GM23338 (cell line): ENCODE results near the gene HDAC3. TPM values are rescaled to one million over a fixed set of nuclear protein-coding genes. Genes with fewer than 3 reads are reported as not detected.

ENCODE experiments used
- ATAC-seq: fragments of 200-7000 bp; cut with Tn5 transposase; 3 replicates; pipeline ENCODE4 v1.9.1; 2020
- DNase-seq: peaks from one replicate; pipeline ENCODE4 v3.0.0-alpha.2; 2015; ENCODE audit warnings: low spot score
- H2AFZ ChIP-seq: fragments of 200-600 bp; sonication (generic); 2 replicates; pipeline ENCODE4 v1.8.0; 2016; ENCODE audit warnings: antibody characterized with exemption, mild to moderate bottlenecking, moderate library complexity
- H3F3A ChIP-seq: fragments of 200-600 bp; sonication (generic); replicated peaks from 2 replicates; pipeline ENCODE4 v1.8.0; 2017; ENCODE audit warnings: antibody characterized with exemption, mixed run types, low read depth
- H3K27ac ChIP-seq: fragments of 200-600 bp; sonication (generic); 2 replicates; pipeline ENCODE4 v1.6.1; 2016; ENCODE audit warnings: low read depth
- H3K27me3 ChIP-seq: fragments of 200-600 bp; sonication (generic); 2 replicates; pipeline ENCODE4 v1.8.0; 2016; ENCODE audit warnings: mild to moderate bottlenecking, mixed run types, moderate library complexity; ENCODE audit not compliant: insufficient read depth
- H3K36me3 ChIP-seq: fragments of 200-600 bp; sonication (generic); 2 replicates; pipeline ENCODE4 v1.8.0; 2016; ENCODE audit warnings: mild to moderate bottlenecking; ENCODE audit not compliant: insufficient read depth
- H3K4me1 ChIP-seq: fragments of 200-600 bp; sonication (generic); 2 replicates; pipeline ENCODE4 v1.8.0; 2016; ENCODE audit warnings: mild to moderate bottlenecking, moderate library complexity; ENCODE audit not compliant: insufficient read depth
- H3K4me2 ChIP-seq: fragments of 200-600 bp; sonication (generic); 2 replicates; pipeline ENCODE4 v1.7.1; 2017; ENCODE audit warnings: mixed run types
- H3K4me3 ChIP-seq: fragments of 200-600 bp; sonication (generic); 2 replicates; pipeline ENCODE4 v1.6.1; 2016; ENCODE audit warnings: mixed run types
- H3K79me2 ChIP-seq: fragments of 200-600 bp; sonication (generic); replicated peaks from 2 replicates; pipeline ENCODE4 v1.8.0; 2017; ENCODE audit warnings: mild to moderate bottlenecking; ENCODE audit not compliant: insufficient read depth
- H3K9me2 ChIP-seq: fragments of 200-600 bp; sonication (generic); 2 replicates; pipeline ENCODE4 v1.8.0; 2017; ENCODE audit not compliant: insufficient read depth
- H4K20me1 ChIP-seq: fragments of 200-600 bp; sonication (generic); replicated peaks from 2 replicates; pipeline ENCODE4 v1.8.0; 2017; ENCODE audit warnings: mild to moderate bottlenecking; ENCODE audit not compliant: insufficient read depth
- H3K27ac Mint-ChIP-seq: 2 replicates; pipeline ENCODE4 v1.8.0; 2020; ENCODE audit warnings: inconsistent platforms, mild to moderate bottlenecking, moderate library complexity, mixed read lengths
- H3K27me3 Mint-ChIP-seq: 3 replicates; pipeline ENCODE4 v1.8.0; 2022; ENCODE audit warnings: low read depth, mild to moderate bottlenecking, moderate library complexity, mixed read lengths, inconsistent platforms; ENCODE audit not compliant: insufficient read depth, poor library complexity
- H3K36me3 Mint-ChIP-seq: 3 replicates; pipeline ENCODE4 v1.8.0; 2021; ENCODE audit warnings: low read depth, mild to moderate bottlenecking, inconsistent platforms, moderate library complexity, mixed read lengths
- H3K4me1 Mint-ChIP-seq: 3 replicates; pipeline ENCODE4 v1.8.0; 2020; ENCODE audit warnings: mild to moderate bottlenecking, inconsistent platforms, mixed read lengths
- H3K4me3 Mint-ChIP-seq: 3 replicates; pipeline ENCODE4 v1.8.0; 2021; ENCODE audit warnings: moderate library complexity, mild to moderate bottlenecking, inconsistent platforms, mixed read lengths
- H3K9me3 Mint-ChIP-seq: 3 replicates; pipeline ENCODE4 v1.8.0; 2020; ENCODE audit warnings: moderate library complexity, mild to moderate bottlenecking, inconsistent platforms, mixed read lengths
- CREB1 ChIP-seq: fragments of 250-450 bp; sonication (Bioruptor Pico); IDR thresholded peaks from 2 replicates; pipeline ENCODE4 v1.5.0; 2020; ENCODE audit warnings: low read depth, mild to moderate bottlenecking, moderate library complexity
- EZH2phosphoT487 ChIP-seq: fragments of 200-600 bp; sonication (generic); IDR thresholded peaks from one replicate; pipeline ENCODE4 v1.8.1; 2018; ENCODE audit warnings: antibody characterized with exemption; ENCODE audit not compliant: unreplicated experiment
- JUNB ChIP-seq: IDR thresholded peaks from one replicate; pipeline ENCODE4 v1.6.1; 2016; ENCODE audit warnings: antibody characterized with exemption; ENCODE audit not compliant: unreplicated experiment
- NANOG ChIP-seq: IDR thresholded peaks from 2 replicates; pipeline ENCODE4 v1.6.1; 2016; ENCODE audit warnings: antibody characterized with exemption, borderline replicate concordance
- POLR2AphosphoS5 ChIP-seq: IDR thresholded peaks from 2 replicates; pipeline ENCODE4 v1.6.1; 2016; ENCODE audit warnings: antibody characterized with exemption, low read depth
- ZNF114 ChIP-seq: fragments of 250-450 bp; sonication (Bioruptor Pico); IDR thresholded peaks from 2 replicates; pipeline ENCODE4 v1.5.0; 2020; ENCODE audit warnings: mild to moderate bottlenecking, moderate library complexity
- ZNF331 ChIP-seq: fragments of 250-450 bp; sonication (Bioruptor Pico); IDR thresholded peaks from 2 replicates; pipeline ENCODE4 v1.5.0; 2020; ENCODE audit warnings: low read depth, mild to moderate bottlenecking, moderate library complexity
- polyA plus RNA-seq: library from polyadenylated mRNA; unstranded; fragments of >200 nt; fragmentation: Nextera tagmentation; extraction: Ambion mirVana; gene quantifications from 2 replicates; pipeline ENCODE4 v1.2.1, GENCODE V29; 2016
- total RNA-seq: library from RNA; depleted of rRNA; stranded (reverse); fragments of >200 nt; shearing (Covaris generic); gene quantifications from 2 replicates; pipeline ENCODE4 v1.2.3, GENCODE V29; 2014
- TF ChIP-seq, protein P1 (sequence below): IDR thresholded peaks from 2 replicates; pipeline ENCODE4 v1.6.1; 2016; ENCODE audit warnings: antibody characterized with exemption
- TF ChIP-seq, protein P2 (sequence below): IDR thresholded peaks from one replicate; pipeline ENCODE4 v1.6.1; 2018; ENCODE audit warnings: antibody characterized with exemption; ENCODE audit not compliant: unreplicated experiment
- TF ChIP-seq, protein P3 (sequence below), 2 experiments: fragments of 200-600 bp in 1 of 2; sonication (generic) in 1 of 2; conservative IDR thresholded peaks; 2 replicates each; pipeline versions ENCODE4 v1.5.1 to v1.6.1; 2016 to 2017; ENCODE audit warnings: antibody characterized with exemption in 2 of 2, low read depth in 2 of 2, mild to moderate bottlenecking in 2 of 2, moderate library complexity in 1 of 2

The HDAC3 gene
- total and polyA plus RNA-seq, 2 experiments from 2014 or later: 59.2 to 90.0 TPM

DNA sequence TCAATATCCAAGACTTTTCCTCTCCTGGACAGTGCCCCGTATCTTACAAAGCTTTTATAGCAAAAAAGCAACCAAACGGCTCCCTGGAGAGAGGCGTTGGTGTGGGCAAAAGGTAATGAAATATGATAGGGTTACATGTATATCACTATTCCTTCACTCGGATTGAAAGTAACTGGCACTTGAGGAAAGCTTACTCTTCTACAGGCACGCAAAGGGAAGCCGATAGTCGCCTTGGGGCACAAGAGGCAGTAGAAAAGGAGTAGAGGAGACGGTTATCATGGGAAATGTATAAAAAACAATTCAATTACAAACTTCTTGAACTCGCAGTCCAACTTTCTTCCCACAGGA, 19.0 kb downstream of the HDAC3 start:
- H3K4me1 ChIP-seq: peaks cover 44% of the 10 kb centered on the region
- H3K27ac ChIP-seq: peak overlapping the region; percentile 91; the same call in 1 of the 2 replicates
- peaks cover 16% of the 10 kb centered on the region for H4K20me1 ChIP-seq
- H3K36me3 ChIP-seq: peaks cover 14% of the 10 kb centered on the region; the same call in 1 of the 2 replicates
- no peaks in the 10 kb centered on the region for H3K9me2 ChIP-seq
- Mint-ChIP-seq H3K4me3 (peak overlapping the region; percentile 98), H3K27me3 (peaks cover 8% of the 10 kb centered on the region), H3K27ac (peak overlapping the region; percentile 96), H3K36me3 (peaks cover 21% of the 10 kb centered on the region), H3K4me1 (peaks cover 44% of the 10 kb centered on the region), H3K9me3 (no peaks in the 10 kb centered on the region)
- peak overlapping the region; percentile 80 for H3K4me2 ChIP-seq
- no peaks in the 10 kb centered on the region for H3K27me3 ChIP-seq
- peak overlapping the region; percentile 72 for H3K4me3 ChIP-seq
- DNase-seq (no peak), ATAC-seq (no peak)
- peaks cover 10% of the 10 kb centered on the region; the same call in 1 of the 2 replicates for H3F3A ChIP-seq
- no peak overlapping the region for H2AFZ ChIP-seq
- TF ChIP-seq, protein P1, sequence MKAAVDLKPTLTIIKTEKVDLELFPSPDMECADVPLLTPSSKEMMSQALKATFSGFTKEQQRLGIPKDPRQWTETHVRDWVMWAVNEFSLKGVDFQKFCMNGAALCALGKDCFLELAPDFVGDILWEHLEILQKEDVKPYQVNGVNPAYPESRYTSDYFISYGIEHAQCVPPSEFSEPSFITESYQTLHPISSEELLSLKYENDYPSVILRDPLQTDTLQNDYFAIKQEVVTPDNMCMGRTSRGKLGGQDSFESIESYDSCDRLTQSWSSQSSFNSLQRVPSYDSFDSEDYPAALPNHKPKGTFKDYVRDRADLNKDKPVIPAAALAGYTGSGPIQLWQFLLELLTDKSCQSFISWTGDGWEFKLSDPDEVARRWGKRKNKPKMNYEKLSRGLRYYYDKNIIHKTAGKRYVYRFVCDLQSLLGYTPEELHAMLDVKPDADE: no peak
- peaks cover 54% of the 10 kb centered on the region for H3K79me2 ChIP-seq

DNA sequence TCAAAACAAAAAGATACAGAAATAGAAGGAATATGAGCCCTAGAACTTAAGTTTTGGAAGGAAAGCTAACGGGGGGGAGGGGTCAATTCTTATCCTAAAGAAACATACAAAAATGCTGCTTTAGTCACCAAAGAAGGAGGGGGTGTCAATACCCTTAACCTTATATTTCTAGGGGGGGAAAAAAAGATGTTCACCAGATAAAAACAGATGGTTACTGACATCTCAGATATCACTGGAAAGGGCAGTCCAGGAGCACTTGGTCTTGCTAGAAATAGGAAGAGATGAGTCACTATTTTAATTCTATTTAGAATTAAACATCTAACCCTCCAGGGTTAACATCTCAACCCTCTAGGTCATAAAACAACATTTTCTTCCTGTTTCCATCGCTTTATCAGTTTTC, 19.5 kb downstream of the HDAC3 start:
- Histone ChIP-seq H3K79me2 (peaks cover 59% of the 10 kb centered on the region), H3K36me3 (peaks cover 11% of the 10 kb centered on the region; the same call in 1 of the 2 replicates), H3K4me2 (peak overlapping the region; percentile 80), H2AFZ (no peak overlapping the region), H3K4me3 (peak overlapping the region; percentile 72), H3K27ac (peak overlapping the region; percentile 91; the same call in 1 of the 2 replicates), H3K9me2 (no peaks in the 10 kb centered on the region), H3K27me3 (no peaks in the 10 kb centered on the region), H3F3A (peaks cover 10% of the 10 kb centered on the region; the same call in 1 of the 2 replicates), H4K20me1 (peaks cover 20% of the 10 kb centered on the region), H3K4me1 (peaks cover 44% of the 10 kb centered on the region)
- DNase-seq (no peak), ATAC-seq (no peak)
- TF ChIP-seq ZNF331 (CRISPR knock-in tag) (no peak), EZH2phosphoT487 (no peak), POLR2AphosphoS5 (no peak), CREB1 (no peak), JUNB (no peak), ZNF114 (CRISPR knock-in tag) (no peak), NANOG (no peak)
- TF ChIP-seq, protein P2, sequence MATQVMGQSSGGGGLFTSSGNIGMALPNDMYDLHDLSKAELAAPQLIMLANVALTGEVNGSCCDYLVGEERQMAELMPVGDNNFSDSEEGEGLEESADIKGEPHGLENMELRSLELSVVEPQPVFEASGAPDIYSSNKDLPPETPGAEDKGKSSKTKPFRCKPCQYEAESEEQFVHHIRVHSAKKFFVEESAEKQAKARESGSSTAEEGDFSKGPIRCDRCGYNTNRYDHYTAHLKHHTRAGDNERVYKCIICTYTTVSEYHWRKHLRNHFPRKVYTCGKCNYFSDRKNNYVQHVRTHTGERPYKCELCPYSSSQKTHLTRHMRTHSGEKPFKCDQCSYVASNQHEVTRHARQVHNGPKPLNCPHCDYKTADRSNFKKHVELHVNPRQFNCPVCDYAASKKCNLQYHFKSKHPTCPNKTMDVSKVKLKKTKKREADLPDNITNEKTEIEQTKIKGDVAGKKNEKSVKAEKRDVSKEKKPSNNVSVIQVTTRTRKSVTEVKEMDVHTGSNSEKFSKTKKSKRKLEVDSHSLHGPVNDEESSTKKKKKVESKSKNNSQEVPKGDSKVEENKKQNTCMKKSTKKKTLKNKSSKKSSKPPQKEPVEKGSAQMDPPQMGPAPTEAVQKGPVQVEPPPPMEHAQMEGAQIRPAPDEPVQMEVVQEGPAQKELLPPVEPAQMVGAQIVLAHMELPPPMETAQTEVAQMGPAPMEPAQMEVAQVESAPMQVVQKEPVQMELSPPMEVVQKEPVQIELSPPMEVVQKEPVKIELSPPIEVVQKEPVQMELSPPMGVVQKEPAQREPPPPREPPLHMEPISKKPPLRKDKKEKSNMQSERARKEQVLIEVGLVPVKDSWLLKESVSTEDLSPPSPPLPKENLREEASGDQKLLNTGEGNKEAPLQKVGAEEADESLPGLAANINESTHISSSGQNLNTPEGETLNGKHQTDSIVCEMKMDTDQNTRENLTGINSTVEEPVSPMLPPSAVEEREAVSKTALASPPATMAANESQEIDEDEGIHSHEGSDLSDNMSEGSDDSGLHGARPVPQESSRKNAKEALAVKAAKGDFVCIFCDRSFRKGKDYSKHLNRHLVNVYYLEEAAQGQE: no peak
- TF ChIP-seq, protein P1: no peak
- TF ChIP-seq, protein P3, sequence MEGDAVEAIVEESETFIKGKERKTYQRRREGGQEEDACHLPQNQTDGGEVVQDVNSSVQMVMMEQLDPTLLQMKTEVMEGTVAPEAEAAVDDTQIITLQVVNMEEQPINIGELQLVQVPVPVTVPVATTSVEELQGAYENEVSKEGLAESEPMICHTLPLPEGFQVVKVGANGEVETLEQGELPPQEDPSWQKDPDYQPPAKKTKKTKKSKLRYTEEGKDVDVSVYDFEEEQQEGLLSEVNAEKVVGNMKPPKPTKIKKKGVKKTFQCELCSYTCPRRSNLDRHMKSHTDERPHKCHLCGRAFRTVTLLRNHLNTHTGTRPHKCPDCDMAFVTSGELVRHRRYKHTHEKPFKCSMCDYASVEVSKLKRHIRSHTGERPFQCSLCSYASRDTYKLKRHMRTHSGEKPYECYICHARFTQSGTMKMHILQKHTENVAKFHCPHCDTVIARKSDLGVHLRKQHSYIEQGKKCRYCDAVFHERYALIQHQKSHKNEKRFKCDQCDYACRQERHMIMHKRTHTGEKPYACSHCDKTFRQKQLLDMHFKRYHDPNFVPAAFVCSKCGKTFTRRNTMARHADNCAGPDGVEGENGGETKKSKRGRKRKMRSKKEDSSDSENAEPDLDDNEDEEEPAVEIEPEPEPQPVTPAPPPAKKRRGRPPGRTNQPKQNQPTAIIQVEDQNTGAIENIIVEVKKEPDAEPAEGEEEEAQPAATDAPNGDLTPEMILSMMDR (conservative IDR thresholded peaks at IDR 0.05; ENCODE audit: low read depth in 2 of 2): no peak
- Mint-ChIP-seq H3K27ac (peak overlapping the region; percentile 4; the same call in 1 of the 2 replicates), H3K36me3 (peaks cover 20% of the 10 kb centered on the region), H3K4me3 (peak overlapping the region; percentile 98), H3K27me3 (peaks cover 8% of the 10 kb centered on the region), H3K4me1 (peaks cover 44% of the 10 kb centered on the region), H3K9me3 (no peaks in the 10 kb centered on the region)
